Liver (tissue), 9 donors: ENCODE data around the gene CAMKMT. TPM values are rescaled to one million over a fixed set of nuclear protein-coding genes. Genes with fewer than 3 reads are reported as not detected.

Experiments used
- DNase-seq: peaks from one replicate; pipeline ENCODE4 v3.0.0-alpha.2; 2017; ENCODE audit warnings: low spot score
- H3K27ac ChIP-seq, 2 donors: one replicate each; pipeline ENCODE4 v1.7.0; 2013; ENCODE audit warnings: inconsistent platforms in 2 of 2, low read length in 2 of 2, control low read depth in 1 of 2, low read depth in 1 of 2, mild to moderate bottlenecking in 1 of 2
- H3K27me3 ChIP-seq, 4 donors: one replicate each; pipeline versions ENCODE4 v1.6.1 to v1.7.0; 2013; ENCODE audit warnings: low read length in 3 of 4, inconsistent platforms in 1 of 4, mild to moderate bottlenecking in 1 of 4, moderate library complexity in 1 of 4; ENCODE audit not compliant: control insufficient read depth in 4 of 4, insufficient read depth in 4 of 4
- H3K36me3 ChIP-seq, 4 donors: one replicate each; pipeline versions ENCODE4 v1.6.1 to v1.7.0; 2013; ENCODE audit warnings: low read length in 3 of 4, mild to moderate bottlenecking in 3 of 4, low read depth in 1 of 4, moderate library complexity in 1 of 4; ENCODE audit not compliant: control insufficient read depth in 4 of 4, insufficient read depth in 3 of 4
- H3K4me1 ChIP-seq, 4 donors: one replicate each; pipeline versions ENCODE4 v1.6.1 to v1.7.0; 2013; ENCODE audit warnings: low read length in 3 of 4, mild to moderate bottlenecking in 3 of 4, moderate library complexity in 1 of 4; ENCODE audit not compliant: control insufficient read depth in 4 of 4, insufficient read depth in 4 of 4
- H3K4me3 ChIP-seq, 3 donors: one replicate each; pipeline versions ENCODE4 v1.6.1 to v1.7.0; 2013; ENCODE audit warnings: low read length in 3 of 3, control low read depth in 1 of 3, low read depth in 1 of 3, mild to moderate bottlenecking in 1 of 3
- H3K9ac ChIP-seq, 2 donors: one replicate each; pipeline ENCODE4 v1.7.0; 2013; ENCODE audit warnings: low read length in 2 of 2, mild to moderate bottlenecking in 2 of 2, moderate library complexity in 2 of 2, control low read depth in 1 of 2, low read depth in 1 of 2
- H3K9me3 ChIP-seq, 4 donors: one replicate each; pipeline versions ENCODE4 v1.6.1 to v1.7.0; 2013; ENCODE audit warnings: low read length in 3 of 4; ENCODE audit not compliant: control insufficient read depth in 4 of 4
- GABPA ChIP-seq, 2 donors: IDR thresholded peaks in 1 of 2; conservative IDR thresholded peaks in 1 of 2; 2 replicates each; pipeline ENCODE4 v1.6.1; 2016; ENCODE audit warnings: antibody characterized with exemption in 2 of 2, mild to moderate bottlenecking in 1 of 2, moderate library complexity in 1 of 2
- HNF4G ChIP-seq: IDR thresholded peaks from 2 replicates; pipeline ENCODE4 v1.6.1; 2016; ENCODE audit warnings: antibody characterized with exemption
- SP1 ChIP-seq: IDR thresholded peaks from 2 replicates; pipeline ENCODE4 v1.6.1; 2018; ENCODE audit warnings: antibody characterized with exemption, mild to moderate bottlenecking
- TAF1 ChIP-seq: conservative IDR thresholded peaks from 2 replicates; pipeline ENCODE4 v1.6.1; 2016; ENCODE audit warnings: antibody characterized with exemption, mild to moderate bottlenecking
- WGBS: extraction: QIAGEN DNeasy Blood & Tissue Kit; methylation state at CpG from one replicate; pipeline ENCODE4 v1.1.7; 2013; 5-methylcytosine and 5-hydroxymethylcytosine counted together
- polyA plus RNA-seq, 2 donors: library from polyadenylated mRNA; stranded (reverse) in 1 of 2; unstranded in 1 of 2; fragments of 200-250 nt in 1 of 2; fragments of >200 nt in 1 of 2; fragmentation: Nextera tagmentation in 1 of 2; extraction: Ambion mirVana in 1 of 2; gene quantifications; one replicate each; pipeline versions ENCODE4 v1.2.1 to v1.2.3, GENCODE V29; 2013 to 2015
- total RNA-seq, 2 donors: library from RNA; depleted of rRNA; stranded (reverse); fragments of >200 nt; gene quantifications; one replicate each; pipeline ENCODE4 v1.2.3, GENCODE V29; 2014
- TF ChIP-seq, protein P1 (sequence below): IDR thresholded peaks from 2 replicates; pipeline ENCODE4 v1.6.1; 2016; ENCODE audit warnings: antibody characterized with exemption, mild to moderate bottlenecking
- TF ChIP-seq, protein P2 (sequence below): fragments of 150-350 bp; IDR thresholded peaks from 2 replicates; pipeline ENCODE4 v1.5.1; 2017; ENCODE audit warnings: improper control_type of control experiment, low read depth, low read length; ENCODE audit not compliant: missing input control
- TF ChIP-seq, protein P3 (sequence below): IDR thresholded peaks from 2 replicates; pipeline ENCODE4 v1.6.1; 2016; ENCODE audit warnings: antibody characterized with exemption
- TF ChIP-seq, protein P4 (sequence below): IDR thresholded peaks from 2 replicates; pipeline ENCODE4 v1.6.1; 2016; ENCODE audit warnings: antibody characterized with exemption
- donor health status: healthy.
- donor health status: healthy.
- donor health status: healthy.
- donor health status: healthy.
- donor health status: healthy.

The CAMKMT gene
- total and polyA plus RNA-seq, 4 donors: 1.5 to 12.7 (median 7.1) TPM

DNA sequence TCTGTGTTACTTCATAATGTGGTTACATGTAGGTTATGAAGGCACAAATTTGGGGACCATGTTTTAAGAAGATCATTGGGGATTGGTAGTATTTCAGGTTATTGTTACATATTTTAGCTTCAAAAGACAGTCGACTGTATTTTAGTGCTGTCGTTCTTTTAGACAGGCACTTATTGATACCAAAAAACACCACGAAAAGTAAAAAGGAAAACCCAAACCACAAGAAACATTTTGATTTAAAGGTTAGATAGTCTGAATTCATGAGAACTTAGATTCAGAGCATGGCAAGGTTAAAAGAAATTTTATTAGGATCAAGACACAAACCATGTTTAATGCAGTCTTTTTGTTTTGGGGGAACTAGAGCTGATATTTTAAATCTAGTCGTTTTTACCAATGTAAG, 209.0 kb downstream of the CAMKMT start:
- WGBS: 86% methylated on average over 4 of the region's 4 CpGs

DNA sequence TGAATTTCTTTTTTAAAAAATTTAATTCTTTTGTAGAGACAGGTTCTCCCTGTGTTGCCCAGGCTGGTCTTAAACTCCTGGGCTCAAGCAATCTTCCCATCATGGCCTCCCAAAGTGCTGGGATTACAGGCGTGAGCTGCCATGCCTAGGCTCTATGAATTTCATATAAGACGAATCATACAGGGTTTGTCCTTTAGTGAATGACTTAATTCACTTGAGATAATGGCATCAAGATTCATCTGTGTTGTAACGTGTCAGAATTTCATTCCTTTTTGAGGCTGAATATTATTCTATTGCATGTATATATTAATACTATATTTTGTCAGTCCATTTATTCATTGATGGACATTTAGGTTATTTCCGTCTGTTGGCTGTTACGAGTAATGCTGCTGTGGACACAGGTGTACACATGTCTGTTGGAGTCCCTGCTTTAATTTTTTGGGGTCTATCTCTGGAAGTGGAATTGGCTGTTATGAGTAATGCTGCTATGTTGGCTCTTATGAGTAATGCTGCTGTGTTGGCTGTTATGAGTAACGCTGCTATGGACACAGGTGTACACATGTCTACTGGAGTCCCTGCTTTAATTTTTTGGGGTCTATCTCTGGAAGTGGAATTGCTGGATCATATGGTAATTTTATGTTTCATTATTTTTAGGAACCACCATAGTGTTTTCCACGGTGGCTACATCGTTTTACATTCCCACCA, 210.6 kb downstream of the CAMKMT start:
- no peak for DNase-seq
- H3K9ac ChIP-seq: no peak overlapping the region
- 97% methylated on average over 8 of the region's 8 CpGs for WGBS
- H3K36me3 ChIP-seq: no peaks in the 10 kb centered on the region
- no peaks in the 10 kb centered on the region for H3K9me3 ChIP-seq
- H3K27ac ChIP-seq: no peak overlapping the region
- no peaks in the 10 kb centered on the region for H3K4me1 ChIP-seq
- no peaks in the 10 kb centered on the region for H3K27me3 ChIP-seq
- TF ChIP-seq, protein P1, sequence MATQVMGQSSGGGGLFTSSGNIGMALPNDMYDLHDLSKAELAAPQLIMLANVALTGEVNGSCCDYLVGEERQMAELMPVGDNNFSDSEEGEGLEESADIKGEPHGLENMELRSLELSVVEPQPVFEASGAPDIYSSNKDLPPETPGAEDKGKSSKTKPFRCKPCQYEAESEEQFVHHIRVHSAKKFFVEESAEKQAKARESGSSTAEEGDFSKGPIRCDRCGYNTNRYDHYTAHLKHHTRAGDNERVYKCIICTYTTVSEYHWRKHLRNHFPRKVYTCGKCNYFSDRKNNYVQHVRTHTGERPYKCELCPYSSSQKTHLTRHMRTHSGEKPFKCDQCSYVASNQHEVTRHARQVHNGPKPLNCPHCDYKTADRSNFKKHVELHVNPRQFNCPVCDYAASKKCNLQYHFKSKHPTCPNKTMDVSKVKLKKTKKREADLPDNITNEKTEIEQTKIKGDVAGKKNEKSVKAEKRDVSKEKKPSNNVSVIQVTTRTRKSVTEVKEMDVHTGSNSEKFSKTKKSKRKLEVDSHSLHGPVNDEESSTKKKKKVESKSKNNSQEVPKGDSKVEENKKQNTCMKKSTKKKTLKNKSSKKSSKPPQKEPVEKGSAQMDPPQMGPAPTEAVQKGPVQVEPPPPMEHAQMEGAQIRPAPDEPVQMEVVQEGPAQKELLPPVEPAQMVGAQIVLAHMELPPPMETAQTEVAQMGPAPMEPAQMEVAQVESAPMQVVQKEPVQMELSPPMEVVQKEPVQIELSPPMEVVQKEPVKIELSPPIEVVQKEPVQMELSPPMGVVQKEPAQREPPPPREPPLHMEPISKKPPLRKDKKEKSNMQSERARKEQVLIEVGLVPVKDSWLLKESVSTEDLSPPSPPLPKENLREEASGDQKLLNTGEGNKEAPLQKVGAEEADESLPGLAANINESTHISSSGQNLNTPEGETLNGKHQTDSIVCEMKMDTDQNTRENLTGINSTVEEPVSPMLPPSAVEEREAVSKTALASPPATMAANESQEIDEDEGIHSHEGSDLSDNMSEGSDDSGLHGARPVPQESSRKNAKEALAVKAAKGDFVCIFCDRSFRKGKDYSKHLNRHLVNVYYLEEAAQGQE: no peak
- no peak for TF ChIP-seq TAF1
- TF ChIP-seq, protein P2, sequence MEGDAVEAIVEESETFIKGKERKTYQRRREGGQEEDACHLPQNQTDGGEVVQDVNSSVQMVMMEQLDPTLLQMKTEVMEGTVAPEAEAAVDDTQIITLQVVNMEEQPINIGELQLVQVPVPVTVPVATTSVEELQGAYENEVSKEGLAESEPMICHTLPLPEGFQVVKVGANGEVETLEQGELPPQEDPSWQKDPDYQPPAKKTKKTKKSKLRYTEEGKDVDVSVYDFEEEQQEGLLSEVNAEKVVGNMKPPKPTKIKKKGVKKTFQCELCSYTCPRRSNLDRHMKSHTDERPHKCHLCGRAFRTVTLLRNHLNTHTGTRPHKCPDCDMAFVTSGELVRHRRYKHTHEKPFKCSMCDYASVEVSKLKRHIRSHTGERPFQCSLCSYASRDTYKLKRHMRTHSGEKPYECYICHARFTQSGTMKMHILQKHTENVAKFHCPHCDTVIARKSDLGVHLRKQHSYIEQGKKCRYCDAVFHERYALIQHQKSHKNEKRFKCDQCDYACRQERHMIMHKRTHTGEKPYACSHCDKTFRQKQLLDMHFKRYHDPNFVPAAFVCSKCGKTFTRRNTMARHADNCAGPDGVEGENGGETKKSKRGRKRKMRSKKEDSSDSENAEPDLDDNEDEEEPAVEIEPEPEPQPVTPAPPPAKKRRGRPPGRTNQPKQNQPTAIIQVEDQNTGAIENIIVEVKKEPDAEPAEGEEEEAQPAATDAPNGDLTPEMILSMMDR: no peak
- H3K4me3 ChIP-seq: no peak overlapping the region

More for the DNA sequence above, 209.0 kb downstream of the CAMKMT start:
- no peak for DNase-seq
- H3K9me3 ChIP-seq: no peaks in the 10 kb centered on the region
- no peak overlapping the region for H3K9ac ChIP-seq
- H3K4me1 ChIP-seq: no peaks in the 10 kb centered on the region
- no peaks in the 10 kb centered on the region for H3K36me3 ChIP-seq
- TF ChIP-seq SP1 (no peak), GABPA (IDR thresholded peaks at IDR 0.05 in 1 of 2, conservative IDR thresholded peaks at IDR 0.05 in 1 of 2) (no peak), TAF1 (no peak), HNF4G (no peak)
- TF ChIP-seq, protein P3, sequence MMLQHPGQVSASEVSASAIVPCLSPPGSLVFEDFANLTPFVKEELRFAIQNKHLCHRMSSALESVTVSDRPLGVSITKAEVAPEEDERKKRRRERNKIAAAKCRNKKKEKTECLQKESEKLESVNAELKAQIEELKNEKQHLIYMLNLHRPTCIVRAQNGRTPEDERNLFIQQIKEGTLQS: no peak
- TF ChIP-seq, protein P1: no peak
- TF ChIP-seq, protein P4, sequence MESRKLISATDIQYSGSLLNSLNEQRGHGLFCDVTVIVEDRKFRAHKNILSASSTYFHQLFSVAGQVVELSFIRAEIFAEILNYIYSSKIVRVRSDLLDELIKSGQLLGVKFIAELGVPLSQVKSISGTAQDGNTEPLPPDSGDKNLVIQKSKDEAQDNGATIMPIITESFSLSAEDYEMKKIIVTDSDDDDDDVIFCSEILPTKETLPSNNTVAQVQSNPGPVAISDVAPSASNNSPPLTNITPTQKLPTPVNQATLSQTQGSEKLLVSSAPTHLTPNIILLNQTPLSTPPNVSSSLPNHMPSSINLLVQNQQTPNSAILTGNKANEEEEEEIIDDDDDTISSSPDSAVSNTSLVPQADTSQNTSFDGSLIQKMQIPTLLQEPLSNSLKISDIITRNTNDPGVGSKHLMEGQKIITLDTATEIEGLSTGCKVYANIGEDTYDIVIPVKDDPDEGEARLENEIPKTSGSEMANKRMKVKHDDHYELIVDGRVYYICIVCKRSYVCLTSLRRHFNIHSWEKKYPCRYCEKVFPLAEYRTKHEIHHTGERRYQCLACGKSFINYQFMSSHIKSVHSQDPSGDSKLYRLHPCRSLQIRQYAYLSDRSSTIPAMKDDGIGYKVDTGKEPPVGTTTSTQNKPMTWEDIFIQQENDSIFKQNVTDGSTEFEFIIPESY: no peak
- H3K27ac ChIP-seq: no peak overlapping the region
- no peak overlapping the region for H3K4me3 ChIP-seq
- no peaks in the 10 kb centered on the region for H3K27me3 ChIP-seq
